ENCODE measurements around the gene DACH1.
A peak's percentile ranks its signal among the peaks of the same experiment; 100 is the strongest.

DACH1 gene

DNA sequence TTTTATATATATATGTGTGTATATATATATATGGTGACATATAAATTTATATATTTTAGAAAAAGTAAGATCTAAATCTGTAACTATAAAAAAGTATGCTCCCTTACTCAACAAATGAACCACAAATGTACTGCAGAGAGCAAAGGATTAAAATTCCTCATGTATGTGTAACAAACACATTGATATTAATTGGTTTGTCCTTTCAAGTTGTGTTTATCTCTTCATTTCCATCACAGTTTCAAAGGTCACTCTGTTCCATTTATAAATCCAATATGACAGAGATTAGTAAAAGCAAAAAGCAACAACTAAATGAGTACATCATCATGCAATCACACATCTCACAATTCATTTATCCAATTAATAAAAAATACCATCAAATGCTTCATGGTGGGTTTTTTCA, 247.9 kb downstream of the DACH1 start:
- no peak for FAIRE-seq

DNA sequence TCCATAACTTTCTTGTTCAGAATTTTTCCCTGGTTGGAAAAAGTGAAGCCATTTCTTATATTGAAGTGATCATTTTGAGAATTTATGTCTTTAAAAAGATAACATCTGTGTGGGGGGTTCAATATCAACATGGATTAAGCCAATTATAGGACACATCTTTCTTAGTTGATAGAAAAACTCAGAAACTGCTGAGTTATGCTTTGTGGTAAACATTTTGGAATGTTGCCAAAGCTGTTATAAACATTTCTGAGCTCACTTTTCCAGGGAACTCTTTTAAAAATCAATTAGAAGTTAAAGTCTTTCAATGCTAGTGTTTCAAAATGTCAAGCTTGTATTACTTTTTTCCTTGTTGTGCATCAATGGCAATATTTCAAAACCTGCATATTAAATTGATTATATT, 248.8 kb downstream of the DACH1 start:
- FAIRE-seq: no peak

DNA sequence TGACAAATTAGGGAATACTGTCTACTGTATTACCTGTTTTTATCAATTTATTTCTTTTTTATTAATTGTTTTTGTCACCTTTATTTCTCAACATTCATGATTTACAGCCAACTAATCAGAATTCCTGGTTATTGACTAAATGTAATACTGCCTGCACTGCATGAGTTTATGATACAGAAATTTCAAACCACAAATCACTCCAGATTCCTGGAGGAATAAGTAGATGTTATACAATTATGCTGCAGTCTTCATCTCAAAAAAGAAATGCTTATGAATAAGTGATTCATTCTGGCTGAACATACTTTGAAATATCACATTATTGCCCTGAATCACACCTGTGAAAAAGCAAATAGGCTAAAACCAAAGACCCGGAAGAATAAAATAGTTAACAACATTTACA, 249.7 kb downstream of the DACH1 start:
- FAIRE-seq: no peak

DNA sequence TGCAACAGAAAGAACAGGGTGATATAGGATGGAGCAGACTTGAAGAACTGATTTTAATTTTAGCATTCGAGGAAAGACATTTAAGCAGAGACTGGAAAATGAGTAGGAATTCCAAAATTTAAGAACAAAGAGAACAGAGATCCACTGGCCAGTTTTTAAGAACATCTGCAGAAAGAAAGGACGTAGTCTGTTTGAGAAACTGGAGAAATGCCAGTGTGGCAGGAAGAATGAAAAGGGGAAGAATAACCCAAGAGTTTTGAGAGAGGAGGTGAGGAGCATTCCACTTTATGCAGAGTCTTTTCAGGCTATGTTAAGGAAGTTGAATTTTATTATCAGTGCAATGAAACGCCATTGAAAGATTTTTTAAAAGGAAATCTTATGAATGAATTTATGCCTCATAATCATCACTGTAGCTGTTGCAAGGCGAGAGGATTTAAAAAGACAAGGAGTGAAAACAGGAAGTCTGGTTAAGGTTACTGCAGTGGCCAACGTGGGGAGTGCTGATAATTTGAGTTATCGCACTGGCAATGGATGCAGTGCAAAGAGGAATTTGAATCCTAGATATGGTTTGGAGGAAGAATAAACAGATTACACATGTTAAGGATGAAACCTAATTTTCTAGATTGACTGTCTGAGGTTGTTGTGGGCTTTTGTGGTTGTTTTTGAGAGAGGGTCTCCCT, 253.8 kb downstream of the DACH1 start:
- FAIRE-seq: no peak

DNA sequence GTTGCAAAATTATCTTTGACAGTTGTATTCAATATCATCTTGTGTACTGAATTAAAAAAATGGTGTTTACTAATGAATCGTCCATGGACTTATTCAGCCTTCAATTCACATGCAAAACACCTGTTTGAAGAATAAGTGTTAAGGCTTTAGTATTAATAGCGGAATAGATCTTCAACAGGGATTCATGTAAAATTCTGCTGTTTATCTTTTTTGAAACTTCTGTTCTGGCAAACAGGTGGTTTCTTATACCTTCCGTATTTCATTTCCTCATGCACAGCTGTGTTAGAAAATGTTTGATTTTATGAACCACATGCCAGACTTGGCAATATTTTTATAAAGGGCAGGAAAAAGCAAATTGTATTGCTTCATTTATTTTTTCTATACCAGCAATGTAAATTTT, 255.7 kb downstream of the DACH1 start:
- peak; percentile 64 for FAIRE-seq

DNA sequence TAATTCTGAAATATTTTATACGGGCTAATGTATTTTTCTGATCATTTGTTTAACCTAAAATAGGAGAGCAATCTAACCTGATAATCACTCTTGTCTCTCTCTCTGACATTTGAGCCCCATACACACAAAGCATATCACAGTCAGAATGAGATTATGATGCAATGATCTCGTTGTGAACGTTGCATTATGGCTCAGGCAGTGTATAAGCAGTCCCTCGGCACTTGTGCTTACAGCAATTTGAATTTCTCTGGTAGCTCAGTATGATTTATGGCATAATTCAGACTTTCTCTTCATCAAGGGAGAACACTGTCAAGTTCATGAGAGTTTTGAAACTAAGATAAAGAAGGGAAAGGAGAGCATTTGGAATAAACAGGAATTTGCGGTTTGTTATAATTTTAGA, 256.1 kb downstream of the DACH1 start:
- FAIRE-seq: no peak

DNA sequence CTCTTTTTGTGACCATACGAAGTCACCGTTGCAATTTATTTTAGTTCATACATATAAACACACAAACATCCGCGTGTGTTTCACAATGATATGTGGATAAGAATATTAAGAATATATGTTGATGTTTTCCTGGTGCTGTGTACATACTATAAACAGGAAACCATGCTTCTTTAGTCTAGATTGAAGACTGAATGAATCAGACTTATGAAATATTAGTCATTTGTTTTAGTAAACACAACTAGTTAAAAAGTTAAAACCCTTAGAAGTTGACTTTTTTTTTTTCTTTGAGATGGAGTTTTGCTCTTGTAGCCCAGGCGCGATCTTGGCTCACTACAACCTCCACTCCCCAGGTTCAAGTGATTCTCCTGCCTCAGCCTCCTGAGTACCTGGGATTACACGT, 257.7 kb downstream of the DACH1 start:
- FAIRE-seq: no peak

DNA sequence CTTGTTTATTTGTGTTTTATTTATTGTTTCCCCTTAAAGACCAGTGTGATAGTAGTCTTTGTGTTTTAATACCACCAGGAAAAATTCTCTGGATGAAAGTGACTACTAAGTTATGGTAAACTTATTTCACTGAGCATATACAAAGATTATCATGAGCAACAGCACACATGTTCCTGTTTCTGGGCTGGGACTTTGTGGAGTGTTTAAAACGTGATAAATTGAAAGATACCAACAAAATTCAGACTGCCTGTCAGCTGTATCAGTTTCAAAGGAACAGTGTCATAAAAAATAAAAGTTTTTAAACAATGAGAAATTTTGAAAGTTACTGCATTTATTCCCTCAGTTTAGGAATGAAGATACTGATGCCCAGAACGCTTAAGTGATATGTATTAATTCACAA, 259.4 kb downstream of the DACH1 start:
- FAIRE-seq: no peak

DNA sequence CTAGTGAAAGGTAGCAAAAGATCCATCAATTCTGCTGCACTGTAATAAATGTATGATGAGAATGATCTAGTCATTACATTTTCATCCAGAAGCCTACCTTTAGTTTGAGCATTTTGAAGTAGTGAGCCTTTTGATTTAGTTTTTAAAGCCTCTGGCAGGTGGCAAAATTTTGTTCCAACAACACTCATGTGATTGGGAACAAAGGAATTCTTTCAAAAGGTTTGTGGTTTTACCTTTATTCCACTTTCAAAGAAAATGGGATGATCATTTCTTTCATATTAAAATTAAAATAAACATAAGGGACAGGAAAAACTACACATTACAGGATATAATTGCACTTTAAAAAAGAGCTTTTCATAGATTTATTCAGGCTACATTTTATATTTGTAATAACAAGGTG, 260.2 kb downstream of the DACH1 start:
- FAIRE-seq: no peak

DNA sequence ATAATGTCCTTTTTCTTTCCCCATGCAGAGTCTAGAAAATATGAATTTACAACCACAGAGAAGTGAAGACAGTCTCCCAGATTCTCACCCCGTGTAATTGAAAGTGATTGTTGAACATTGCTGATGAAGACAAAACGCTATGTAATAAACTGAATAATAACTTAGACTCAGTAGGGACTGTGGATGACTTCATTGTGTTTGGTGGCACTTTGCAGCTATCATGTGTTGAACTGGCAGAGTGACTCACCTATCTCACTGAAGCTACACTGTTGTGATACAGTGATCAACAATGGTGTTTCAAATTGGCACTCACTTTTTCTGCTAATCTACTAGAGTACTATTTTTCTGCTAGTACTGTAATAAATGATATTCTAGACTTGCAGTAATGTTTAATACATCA, 261.3 kb downstream of the DACH1 start:
- no peak for FAIRE-seq

DNA sequence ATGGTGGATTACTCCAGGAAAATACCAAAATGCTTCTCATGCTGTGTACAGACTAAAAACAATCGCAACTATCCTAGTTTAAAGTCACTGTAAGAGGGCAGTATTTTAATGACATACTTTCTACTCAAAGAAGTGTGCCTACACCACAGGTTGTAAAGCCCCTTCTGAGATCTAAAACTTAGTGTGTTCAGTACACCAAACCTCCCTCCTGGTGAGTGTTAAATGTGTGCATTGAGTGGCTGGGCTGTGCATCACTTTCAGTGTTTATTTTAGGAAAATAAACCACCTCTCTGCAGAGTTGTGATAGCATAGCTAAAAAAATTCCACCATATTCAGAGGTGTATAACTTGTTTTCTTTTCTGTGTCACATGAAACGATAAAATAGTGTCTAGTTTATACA, 263.7 kb downstream of the DACH1 start:
- FAIRE-seq: no peak

DNA sequence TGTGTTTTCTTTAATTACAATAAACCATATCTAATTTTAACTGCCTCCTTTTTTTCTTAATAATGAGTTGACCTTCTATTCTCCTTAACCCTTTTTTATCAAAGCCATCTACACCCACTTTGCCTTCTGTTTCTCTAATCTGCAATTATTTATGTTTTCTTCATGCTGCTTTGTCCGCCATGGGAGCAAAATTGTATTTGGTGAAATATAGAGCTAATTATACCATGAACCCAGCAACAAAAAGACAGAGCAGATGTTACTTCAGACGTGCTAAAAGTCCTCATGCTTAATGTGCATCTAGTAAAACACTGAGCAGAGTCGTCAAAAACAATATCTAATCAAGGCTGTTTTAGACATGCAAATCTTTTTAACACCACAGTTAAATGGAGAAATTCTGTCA, 264.7 kb downstream of the DACH1 start:
- FAIRE-seq: no peak

DNA sequence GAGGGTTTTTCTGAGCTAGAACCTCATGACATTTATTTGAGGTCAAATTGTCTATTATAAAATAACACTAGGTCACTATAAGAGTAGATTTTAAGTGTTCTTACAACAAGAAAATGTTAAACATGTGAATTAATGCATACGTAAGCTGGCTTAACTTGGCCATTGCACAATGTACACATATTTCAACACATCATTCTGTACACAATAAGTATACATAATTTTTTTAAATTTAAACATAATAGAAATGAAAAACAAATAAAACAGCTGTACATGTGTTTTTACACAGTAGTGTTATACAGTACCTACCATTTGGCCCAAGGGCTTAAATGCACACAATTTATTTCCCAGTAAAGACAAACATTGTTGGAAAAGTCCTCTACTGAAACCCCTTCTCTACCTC, 269.9 kb downstream of the DACH1 start:
- no peak for FAIRE-seq

DNA sequence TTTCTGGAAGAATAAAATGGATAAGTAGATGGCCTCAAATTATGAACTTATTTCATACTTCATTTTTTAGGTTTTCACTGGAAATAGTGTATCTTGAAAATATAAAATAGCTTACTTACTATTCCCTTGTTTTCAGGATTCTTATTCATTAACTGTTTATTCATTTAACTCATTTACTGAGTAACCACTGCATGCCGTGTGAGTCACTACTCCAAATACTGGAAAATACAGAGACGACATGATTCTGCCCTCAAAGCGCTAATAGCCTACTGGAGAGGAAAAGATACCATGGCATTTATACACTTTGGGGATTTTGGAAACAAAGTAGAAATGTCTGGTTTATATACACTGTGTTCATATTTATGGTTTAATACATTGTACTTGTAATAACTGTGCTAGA, 270.9 kb downstream of the DACH1 start:
- no peak for FAIRE-seq

DNA sequence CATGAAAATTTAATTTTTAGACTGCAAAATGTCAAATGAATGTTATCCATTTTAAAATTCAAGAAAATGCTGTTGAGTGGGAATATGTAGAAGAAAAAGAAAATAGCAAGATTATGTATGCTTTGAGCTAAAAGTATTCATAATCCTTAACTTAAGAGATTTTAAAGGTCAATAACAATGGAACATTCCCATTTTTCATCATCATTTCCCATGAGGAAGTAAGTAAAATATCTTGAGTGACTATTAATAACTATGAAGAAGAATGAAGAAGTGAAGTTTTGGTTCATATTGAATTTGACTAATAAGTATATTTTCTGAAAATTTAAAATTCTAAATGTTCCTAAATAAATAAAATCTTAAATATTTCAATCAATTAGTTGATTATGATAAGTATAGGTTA, 273.4 kb downstream of the DACH1 start:
- peak; percentile 89 for FAIRE-seq

DNA sequence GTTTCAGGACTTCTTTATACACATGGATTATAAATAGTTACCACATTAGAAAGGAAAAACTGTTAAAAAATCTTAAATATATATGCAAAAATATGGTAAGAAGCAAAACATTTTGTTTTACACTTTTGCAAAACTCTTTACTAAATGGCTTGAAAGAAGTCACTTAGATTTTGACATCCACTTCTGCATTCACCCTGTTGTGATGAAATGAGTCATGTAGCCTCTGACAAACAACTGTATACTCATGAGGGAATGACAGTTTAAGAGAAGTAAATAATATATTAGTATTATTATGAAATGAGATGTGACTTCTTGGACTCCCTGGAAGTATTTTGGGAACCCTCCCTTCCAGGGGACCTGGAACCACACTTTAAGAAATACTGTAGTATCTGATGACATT, 275.6 kb downstream of the DACH1 start:
- FAIRE-seq: no peak

DNA sequence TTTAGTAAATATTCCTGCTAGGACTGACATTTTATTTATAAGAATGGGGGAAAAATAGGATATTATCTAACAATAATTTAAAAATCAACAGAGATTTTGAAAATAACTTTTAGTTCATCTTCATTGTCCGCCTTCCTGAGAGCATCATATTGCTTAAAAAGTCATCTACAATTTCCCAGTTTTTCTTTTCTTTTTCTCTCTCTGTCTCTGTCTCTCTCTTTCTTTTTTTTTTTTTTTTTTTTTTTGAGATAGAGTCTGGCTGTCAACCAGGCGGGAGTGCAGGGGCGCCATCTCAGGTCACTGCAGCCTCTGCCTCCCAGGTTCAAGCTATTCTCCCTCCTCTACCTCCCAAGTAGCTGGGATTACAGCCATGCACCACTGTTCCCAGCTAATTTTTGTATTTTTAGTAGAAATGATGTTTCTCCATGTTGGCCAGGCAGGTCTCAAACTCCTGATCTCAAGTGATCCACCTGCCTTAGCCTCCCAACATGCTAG, 276.3 kb downstream of the DACH1 start:
- FAIRE-seq: no peak

DNA sequence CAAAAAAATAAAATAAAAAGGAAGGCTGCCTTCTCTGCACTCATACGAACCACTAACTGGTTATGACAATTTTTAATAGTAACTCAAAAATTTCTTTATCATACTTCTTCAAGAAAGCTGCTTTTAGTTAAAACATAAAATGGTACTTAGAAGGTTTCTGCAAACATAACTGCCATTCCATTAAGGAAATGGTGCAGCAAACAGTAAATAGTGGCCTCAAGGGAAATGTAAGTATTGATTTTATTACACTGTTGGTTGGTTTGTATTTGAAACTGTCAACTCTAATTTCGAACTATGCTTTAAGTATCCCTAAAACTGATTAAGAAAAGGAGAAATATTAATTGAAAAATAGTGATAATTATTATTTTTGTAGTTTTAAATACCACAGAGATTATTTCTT, 278.0 kb downstream of the DACH1 start:
- no peak for FAIRE-seq

DNA sequence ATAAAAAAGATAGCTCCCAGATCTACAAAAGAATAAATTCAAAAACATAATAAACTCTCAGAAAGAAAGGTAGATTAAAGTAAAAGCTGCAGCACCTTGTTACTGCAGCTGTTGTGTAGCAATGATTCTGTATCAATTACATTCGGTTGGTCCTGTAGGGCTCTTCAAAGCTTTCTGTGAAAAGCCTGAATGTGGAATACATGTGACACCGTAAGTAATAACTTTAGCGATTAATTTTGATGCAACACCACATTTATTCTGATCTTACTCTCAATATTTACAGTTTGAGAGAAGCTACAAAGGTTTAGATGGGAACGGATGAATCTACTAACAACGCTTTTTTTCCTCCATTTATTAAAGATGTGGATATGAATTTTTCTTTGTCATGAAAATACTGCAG, 279.2 kb downstream of the DACH1 start:
- no peak for FAIRE-seq

DNA sequence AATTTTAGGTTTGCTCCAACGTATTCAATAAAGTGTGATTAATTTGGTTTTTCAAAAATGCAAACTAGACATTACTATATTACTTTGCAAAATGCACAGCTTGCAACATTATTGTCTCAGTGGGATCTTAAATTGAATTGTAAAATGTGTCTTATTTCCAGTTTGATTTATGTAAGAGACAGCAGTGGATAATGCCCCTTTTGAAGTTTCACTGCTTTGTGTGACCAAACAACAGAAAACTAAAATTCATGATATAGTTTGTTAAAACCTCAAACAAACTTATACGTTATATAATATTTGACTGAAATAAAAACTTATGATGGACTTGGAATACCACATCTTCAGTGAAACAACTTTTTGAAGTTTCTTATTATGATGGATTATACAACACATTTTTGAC, 279.8 kb downstream of the DACH1 start:
- FAIRE-seq: peak; percentile 82

DNA sequence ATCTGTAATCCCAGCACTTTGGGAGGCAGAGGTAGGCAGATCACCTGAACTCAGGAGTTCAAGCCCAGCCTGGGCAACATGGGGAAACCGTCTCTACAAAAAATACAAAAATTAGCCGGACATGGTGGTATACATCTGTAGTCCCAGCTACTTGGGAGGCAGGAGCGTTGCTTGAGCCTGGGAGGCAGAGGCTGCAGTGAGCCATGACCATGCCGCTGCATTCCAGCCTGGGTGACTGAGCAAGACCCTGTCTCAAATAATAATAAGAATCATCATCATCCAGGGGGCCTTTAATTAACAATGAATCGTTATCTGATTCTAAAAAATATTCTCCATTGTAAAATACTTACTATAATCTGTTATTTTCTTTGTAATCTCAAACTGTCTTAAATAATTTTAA, 283.4 kb downstream of the DACH1 start:
- FAIRE-seq: no peak

DNA sequence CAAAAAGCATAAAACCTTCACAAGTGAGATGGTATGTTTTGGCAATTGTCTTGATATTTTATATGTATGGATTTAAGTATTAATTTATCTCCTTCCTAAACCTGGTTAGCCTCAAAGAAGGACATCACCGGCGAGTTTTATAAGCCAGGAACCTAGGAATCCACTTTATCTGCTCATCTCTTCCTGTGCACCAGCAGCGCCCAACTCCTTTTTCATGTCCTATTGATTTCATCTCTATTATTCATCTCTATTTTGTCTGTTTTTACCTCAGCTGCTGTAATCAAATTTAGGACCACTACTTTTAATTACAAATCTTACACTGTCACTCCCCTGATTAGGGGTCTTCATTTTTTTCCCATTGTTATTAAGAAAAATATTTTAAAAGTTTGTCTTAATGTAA, 286.4 kb downstream of the DACH1 start:
- FAIRE-seq: no peak

DNA sequence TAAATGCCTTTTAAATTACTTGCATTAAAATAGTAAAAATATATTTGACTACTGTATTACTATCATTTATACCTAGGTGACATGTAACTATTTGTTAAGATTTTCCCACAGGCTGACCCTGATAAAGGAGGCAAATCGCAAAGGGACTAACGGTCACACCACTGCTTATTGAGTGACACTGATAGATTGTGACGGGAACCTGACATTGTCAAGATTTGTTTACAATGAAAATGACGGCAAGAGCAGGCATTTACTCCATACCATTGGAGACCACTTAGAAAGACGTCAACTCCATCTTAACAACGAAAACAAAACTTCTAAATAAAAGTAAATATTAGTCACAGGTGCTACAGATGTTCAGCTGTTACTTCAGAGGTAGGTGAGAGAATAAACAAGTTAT, 289.0 kb downstream of the DACH1 start:
- no peak for FAIRE-seq

DNA sequence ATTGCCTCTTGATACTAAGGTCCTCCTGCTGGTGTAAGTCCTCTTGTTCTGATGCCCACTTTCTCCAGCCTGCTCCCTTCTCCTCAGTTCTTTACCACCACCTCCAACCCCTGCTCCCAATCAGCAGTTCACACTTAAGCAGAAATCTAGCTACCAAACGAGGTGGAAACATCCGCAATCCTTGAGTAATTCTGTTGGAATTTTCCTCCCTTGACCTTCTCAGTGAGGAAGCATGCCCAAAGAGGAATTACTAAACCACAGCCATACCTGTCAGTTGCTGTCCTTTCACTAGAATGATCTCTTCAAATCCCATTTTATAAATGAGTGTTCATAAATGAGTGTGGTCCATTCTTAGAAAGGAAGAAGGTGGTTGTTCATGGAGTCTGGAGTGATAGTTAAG, 289.9 kb downstream of the DACH1 start:
- FAIRE-seq: no peak

DNA sequence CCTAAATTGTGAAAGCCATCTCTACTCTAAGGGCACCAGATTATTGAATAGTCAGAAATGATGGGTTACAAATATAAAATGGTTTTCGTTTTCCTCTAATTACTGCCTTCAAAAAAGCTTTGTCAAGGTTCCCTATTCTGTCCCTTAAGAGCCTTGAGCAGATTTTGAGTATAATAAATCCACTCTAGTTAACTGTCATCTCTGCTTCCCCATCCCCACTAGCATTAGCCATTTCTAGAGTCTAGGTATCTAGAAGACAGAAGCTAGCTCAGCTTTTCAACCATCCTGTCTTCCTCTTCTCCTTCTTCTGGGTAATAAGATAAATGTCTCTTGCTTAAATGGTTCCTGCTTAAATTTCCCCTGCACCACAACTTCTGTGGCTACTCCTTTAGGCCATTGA, 290.4 kb downstream of the DACH1 start:
- no peak for FAIRE-seq

DNA sequence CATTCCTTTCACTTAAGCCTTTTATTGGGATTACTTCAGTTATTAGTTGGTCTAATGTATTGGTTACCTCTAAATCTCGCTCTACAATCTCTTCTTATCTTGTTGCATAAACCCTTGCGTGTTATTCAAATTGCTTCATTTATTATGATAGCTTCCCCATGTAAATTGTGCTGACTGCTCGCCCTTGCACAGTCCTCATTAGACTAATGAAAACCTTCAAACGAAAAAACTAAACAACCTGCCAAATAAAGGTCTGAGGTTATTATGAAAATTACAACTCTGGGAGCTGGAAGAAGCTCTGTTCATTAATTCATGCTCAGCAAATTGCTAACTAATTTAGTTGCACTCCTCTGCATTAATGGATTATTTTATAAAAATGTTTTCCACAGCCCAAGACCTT, 320.1 kb downstream of the DACH1 start:
- FAIRE-seq: no peak
